IMR-90 (cell line): ENCODE results near the gene SCYGR4. TPM values are rescaled to one million over a fixed set of nuclear protein-coding genes. Genes with fewer than 3 reads are reported as not detected.

Experiments
- ATAC-seq: fragments of 200-7000 bp; cut with Tn5 transposase; 2 replicates; pipeline ENCODE4 v1.9.1; 2020; ENCODE audit warnings: low read depth, mild to moderate bottlenecking, moderate library complexity
- BruUV-seq: library from RNA; stranded (reverse); fragments of 400-500 nt; replicated peaks from 2 replicates; lab custom pipeline; 2021; lab: Mats Ljungman, UMichigan
- CTCF ChIA-PET: fragments of 300-600 bp; formaldehyde crosslinking; extraction: SDS; loops from one replicate; lab custom pipeline; 2021; ENCODE audit warnings: antibody characterized with exemption; lab: Yijun Ruan, JAX
- POLR2A ChIA-PET: fragments of 300-600 bp; sonication (Branson Sonifier 250); formaldehyde crosslinking; loops from one replicate; lab custom pipeline; 2022; ENCODE audit warnings: antibody characterized with exemption; ENCODE audit not compliant: unreplicated experiment; lab: Charles Lee
- DNase-seq: peaks from one replicate; pipeline ENCODE4 v3.0.0; 2013
- H2AFZ ChIP-seq: replicated peaks from 2 replicates; pipeline ENCODE3; 2013; ENCODE audit warnings: low read length, mild to moderate bottlenecking; ENCODE audit not compliant: poor library complexity
- H2AK5ac ChIP-seq: 2 replicates; pipeline ENCODE4 v1.6.1; 2013; ENCODE audit warnings: low read depth, low read length, inconsistent platforms
- H2AK9ac ChIP-seq: replicated peaks from 2 replicates; pipeline ENCODE3; 2013; ENCODE audit warnings: mild to moderate bottlenecking, low read depth, low read length, moderate library complexity; ENCODE audit not compliant: poor library complexity
- H2BK120ac ChIP-seq: 2 replicates; pipeline ENCODE4 v1.6.1; 2013; ENCODE audit warnings: low read depth, low read length, inconsistent platforms
- H2BK15ac ChIP-seq: 3 replicates; pipeline ENCODE4 v1.6.1; 2013; ENCODE audit warnings: low read depth, low read length, inconsistent platforms
- H2BK20ac ChIP-seq: 2 replicates; pipeline ENCODE4 v1.6.1; 2013; ENCODE audit warnings: low read depth, mild to moderate bottlenecking, inconsistent platforms, low read length, moderate library complexity
- H2BK5ac ChIP-seq: 2 replicates; pipeline ENCODE4 v1.6.1; 2013; ENCODE audit warnings: mild to moderate bottlenecking, low read depth, low read length, inconsistent platforms; ENCODE audit not compliant: poor library complexity, severe bottlenecking
- H3K14ac ChIP-seq: replicated peaks from 2 replicates; pipeline ENCODE4 v1.6.1; 2013; ENCODE audit warnings: low read depth, low read length, inconsistent platforms
- H3K18ac ChIP-seq: 2 replicates; pipeline ENCODE4 v1.6.1; 2013; ENCODE audit warnings: low read depth, low read length, control low read depth
- H3K23ac ChIP-seq: 2 replicates; pipeline ENCODE4 v1.6.1; 2013; ENCODE audit warnings: low read depth, low read length, inconsistent platforms
- H3K27ac ChIP-seq: 2 replicates; pipeline ENCODE4 v1.5.1; 2013; ENCODE audit warnings: mild to moderate bottlenecking, control low read depth, low read length; ENCODE audit not compliant: insufficient read depth
- H3K27me3 ChIP-seq: 2 replicates; pipeline ENCODE4 v1.6.1; 2013; ENCODE audit warnings: low read length; ENCODE audit not compliant: control insufficient read depth, insufficient read depth
- H3K36me3 ChIP-seq: 2 replicates; pipeline ENCODE4 v1.6.1; 2013; ENCODE audit warnings: low read length, mixed read lengths; ENCODE audit not compliant: control insufficient read depth, insufficient read depth
- H3K4ac ChIP-seq: 2 replicates; pipeline ENCODE4 v1.6.1; 2013; ENCODE audit warnings: low read depth, low read length, inconsistent platforms
- H3K4me1 ChIP-seq: 2 replicates; pipeline ENCODE4 v1.6.1; 2013; ENCODE audit warnings: low read length, mixed read lengths; ENCODE audit not compliant: control insufficient read depth, insufficient read depth
- H3K4me2 ChIP-seq: 2 replicates; pipeline ENCODE4 v1.6.1; 2013; ENCODE audit warnings: low read depth, mild to moderate bottlenecking, control low read depth, low read length, moderate library complexity
- H3K4me3 ChIP-seq: 2 replicates; pipeline ENCODE4 v1.5.1; 2013; ENCODE audit warnings: low read depth, mild to moderate bottlenecking, control low read depth, low read length, moderate library complexity; ENCODE audit not compliant: insufficient read depth
- H3K56ac ChIP-seq: 2 replicates; pipeline ENCODE4 v1.6.1; 2013; ENCODE audit warnings: low read length, inconsistent platforms; ENCODE audit not compliant: insufficient read depth; ENCODE audit errors: extremely low read depth
- H3K79me1 ChIP-seq, 2 experiments: 2 replicates each; pipeline ENCODE4 v1.6.1; 2013; ENCODE audit warnings: low read length in 2 of 2, inconsistent platforms in 1 of 2, low read depth in 1 of 2
- H3K9ac ChIP-seq: 2 replicates; pipeline ENCODE4 v1.6.1; 2013; ENCODE audit warnings: low read depth, low read length, control low read depth
- H3K9me1 ChIP-seq: 2 replicates; pipeline ENCODE4 v1.6.1; 2013; ENCODE audit warnings: low read length, inconsistent platforms; ENCODE audit not compliant: insufficient read depth
- H3K9me3 ChIP-seq: 2 replicates; pipeline ENCODE4 v1.6.1; 2013; ENCODE audit warnings: low read length; ENCODE audit not compliant: control insufficient read depth, insufficient read depth
- H4K20me1 ChIP-seq: 2 replicates; pipeline ENCODE4 v1.6.1; 2013; ENCODE audit warnings: low read length, inconsistent platforms; ENCODE audit not compliant: insufficient read depth
- H4K5ac ChIP-seq: 2 replicates; pipeline ENCODE4 v1.6.1; 2013; ENCODE audit warnings: mild to moderate bottlenecking, low read depth, low read length, control low read depth
- H4K8ac ChIP-seq, 2 experiments: 2 replicates each; pipeline ENCODE4 v1.6.1; 2013; ENCODE audit warnings: low read depth in 2 of 2, low read length in 2 of 2, control low read depth in 1 of 2, inconsistent platforms in 1 of 2
- H4K91ac ChIP-seq: 2 replicates; pipeline ENCODE4 v1.6.1; 2013; ENCODE audit warnings: low read depth, low read length, inconsistent platforms; ENCODE audit not compliant: insufficient read depth
- BHLHE40 ChIP-seq: fragments of 150-350 bp; IDR thresholded peaks from 2 replicates; pipeline ENCODE4 v1.6.1; 2016; ENCODE audit warnings: mild to moderate bottlenecking, low read depth, low read length
- CEBPB ChIP-seq: IDR thresholded peaks from 2 replicates; pipeline ENCODE4 v1.6.1; 2012; ENCODE audit warnings: low read depth, low read length, improper control_type of control experiment
- CHD1 ChIP-seq: IDR thresholded peaks from 2 replicates; pipeline ENCODE4 v1.6.1; 2012; ENCODE audit warnings: low read depth, low read length, improper control_type of control experiment
- CTCF ChIP-seq: conservative IDR thresholded peaks from 2 replicates; pipeline ENCODE4 v1.5.1; 2012; ENCODE audit warnings: mild to moderate bottlenecking, low read depth, low read length, improper control_type of control experiment
- ELK1 ChIP-seq: fragments of 150-350 bp; IDR thresholded peaks from 2 replicates; pipeline ENCODE4 v1.6.1; 2016; ENCODE audit warnings: low read depth, mild to moderate bottlenecking, low read length, moderate library complexity, borderline replicate concordance
- FOS ChIP-seq: fragments of 150-350 bp; IDR thresholded peaks from 2 replicates; pipeline ENCODE4 v1.6.1; 2016; ENCODE audit warnings: low read depth, low read length
- MAFK ChIP-seq: IDR thresholded peaks from 2 replicates; pipeline ENCODE4 v1.6.1; 2012; ENCODE audit warnings: low read depth, low read length, improper control_type of control experiment
- MAZ ChIP-seq: IDR thresholded peaks from 2 replicates; pipeline ENCODE4 v1.6.1; 2012; ENCODE audit warnings: low read depth, mild to moderate bottlenecking, low read length, improper control_type of control experiment, moderate library complexity, borderline replicate concordance
- MXI1 ChIP-seq: IDR thresholded peaks from 2 replicates; pipeline ENCODE4 v1.6.1; 2012; ENCODE audit warnings: low read depth, mild to moderate bottlenecking, low read length, moderate library complexity, borderline replicate concordance
- NFE2L2 ChIP-seq: fragments of 150-350 bp; IDR thresholded peaks from 2 replicates; pipeline ENCODE4 v1.6.1; 2016; ENCODE audit warnings: low read depth, mild to moderate bottlenecking, low read length
- POLR2A ChIP-seq: IDR thresholded peaks from 2 replicates; pipeline ENCODE4 v1.6.1; 2012; ENCODE audit warnings: mild to moderate bottlenecking, low read depth, low read length
- RAD21 ChIP-seq: IDR thresholded peaks from 2 replicates; pipeline ENCODE4 v1.6.1; 2012; ENCODE audit warnings: low read length, improper control_type of control experiment
- RCOR1 ChIP-seq: IDR thresholded peaks from 2 replicates; pipeline ENCODE4 v1.6.1; 2012; ENCODE audit warnings: mild to moderate bottlenecking, low read length, improper control_type of control experiment; ENCODE audit not compliant: insufficient replicate concordance
- RFX5 ChIP-seq: IDR thresholded peaks from 2 replicates; pipeline ENCODE4 v1.8.0; 2012; ENCODE audit warnings: low read depth, mild to moderate bottlenecking, low read length, moderate library complexity
- SMC3 ChIP-seq: fragments of 150-350 bp; IDR thresholded peaks from 2 replicates; pipeline ENCODE4 v1.6.1; 2016; ENCODE audit warnings: low read depth, mild to moderate bottlenecking, antibody characterized with exemption, low read length, moderate library complexity
- USF2 ChIP-seq: fragments of 150-350 bp; IDR thresholded peaks from 2 replicates; pipeline ENCODE4 v1.6.1; 2017; ENCODE audit warnings: mild to moderate bottlenecking, antibody characterized with exemption, low read length, low read depth
- WGBS, 2 experiments: methylation state at CpG; one replicate each; pipeline versions ENCODE4 v1.1.5 to v1.1.7; 2013; ENCODE audit warnings: missing lambda C conversion rate in 2 of 2; ENCODE audit not compliant: insufficient read length in 1 of 2; ENCODE audit errors: extremely low coverage in 2 of 2; 5-methylcytosine and 5-hydroxymethylcytosine counted together
- dilution Hi-C: fragments of 300-500 bp; cut with HindIII; formaldehyde crosslinking; loops from one replicate; pipeline ENCODE4 v1.14.3; 2018; ENCODE audit warnings: low sequenced_read_pairs; ENCODE audit not compliant: unreplicated experiment
- in situ Hi-C: fragments of 300-500 bp; cut with MboI; formaldehyde crosslinking; loops from 3 replicates; pipeline ENCODE4 v1.14.3; 2019; ENCODE audit warnings: low sequenced_read_pairs, inconsistent platforms, mixed read lengths
- intact Hi-C: fragments of 100-400 bp; cut with micrococcal nuclease; formaldehyde crosslinking; loops from 2 replicates; pipeline ENCODE4 v1.10.0; 2022
- polyA plus RNA-seq, 3 experiments: library from polyadenylated mRNA; depleted of rRNA; stranded (reverse); fragments of >200 nt; gene quantifications; 2 replicates each; pipeline ENCODE4 v1.2.3, GENCODE V29; 2012; ENCODE audit warnings: low replicate concordance in 1 of 3
- total RNA-seq: library from RNA; depleted of rRNA; stranded (reverse); fragments of >200 nt; gene quantifications from 2 replicates; pipeline ENCODE4 v1.2.3, GENCODE V29; 2012

The SCYGR4 gene
- total and polyA plus RNA-seq, 2 of the 4 experiments (the other 2 are of a cell fraction), result not detected

GRCh38 chr2:227579791-227580190 lies 37.5 kb upstream of the SCYGR4 start:
- Histone ChIP-seq H3K4me1 (no peaks in the 10 kb centered on the region), H4K8ac (no peak overlapping the region), H3K9me3 (peaks cover 5% of the 10 kb centered on the region), H2BK20ac (no peak overlapping the region), H3K79me1 (no peaks in the 10 kb centered on the region), H3K27me3 (peaks cover 2% of the 10 kb centered on the region), H3K18ac (no peak overlapping the region), H2AFZ (no peak overlapping the region), H2AK9ac (no peak overlapping the region), H2AK5ac (no peak overlapping the region), H2BK15ac (no peak overlapping the region), H3K9me1 (0 out of 2 replicates have a peak, but pooled peaks cover 2% of the 10 kb centered on the region), H4K91ac (no peak overlapping the region), H2BK5ac (no peak overlapping the region), H4K5ac (no peak overlapping the region), H3K4ac (no peak overlapping the region), H3K36me3 (no peaks in the 10 kb centered on the region), H2BK120ac (no peak overlapping the region), H3K56ac (no peak overlapping the region), H3K27ac (no peak overlapping the region), H3K4me3 (no peak overlapping the region), H4K20me1 (no peaks in the 10 kb centered on the region), H3K4me2 (no peak overlapping the region), H3K23ac (no peak overlapping the region), H3K9ac (no peak overlapping the region), H3K14ac (no peak overlapping the region)
- intact Hi-C loops (no loop called here), in situ Hi-C loops (no loop called here), dilution Hi-C loops (no loop called here)
- no TSS peak for BruUV-seq
- no peak for ATAC-seq
- CTCF ChIA-PET, result interaction anchor here (0.5 kb wide), 1 partner anchor 100 kb away, joined by 4 read pairs; no protein-coding TSS in a partner anchor
- no CpG with 5 or more reads among the region's 1 CpG for WGBS, 2 experiments
- no peak for DNase-seq
- TF ChIP-seq RFX5 (no peak), MXI1 (no peak), RCOR1 (no peak), BHLHE40 (no peak), USF2 (no peak), FOS (no peak), POLR2A (no peak), MAFK (no peak), MAZ (no peak), SMC3 (no peak), ELK1 (no peak), NFE2L2 (no peak), CEBPB (no peak), RAD21 (no peak), CHD1 (no peak), CTCF (no peak)
- POLR2A ChIA-PET, result no interaction called here
